ENCODE data around the gene LEMD2. TPM values are rescaled to one million over a fixed set of nuclear protein-coding genes. Genes with fewer than 3 reads are reported as not detected.

The LEMD2 gene
- total and polyA plus RNA-seq, 9 of the 15 experiments (the other 6 are each of a cell fraction or from before 2014, with no cell fraction given): 0.32 to 46.3 (median 30.8) TPM

DNA sequence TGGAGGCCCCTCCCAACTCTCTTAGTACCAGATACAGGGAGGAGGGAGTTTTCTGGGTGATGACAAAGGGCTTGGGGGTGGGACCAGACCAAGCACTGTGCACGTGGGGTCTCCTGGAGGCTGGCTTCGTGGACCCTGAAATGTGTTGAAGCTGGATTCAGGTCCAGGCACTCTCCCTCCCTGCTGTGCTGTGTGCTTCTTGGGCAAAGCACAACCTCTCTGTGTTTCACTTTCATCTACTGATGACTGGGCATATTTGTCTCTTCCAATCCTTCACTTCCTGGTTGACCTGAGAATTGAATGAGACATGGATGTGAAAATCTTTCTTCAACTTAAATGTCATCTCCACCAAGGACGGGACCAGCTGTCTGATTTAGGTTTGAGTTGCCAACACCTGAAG lies 29.4 kb upstream of the LEMD2 start:
- Histone ChIP-seq H3K27me3 (ENCODE audit: control insufficient read depth in 2 of 2, insufficient read depth in 2 of 2, low read length in 2 of 2) (peaks cover 34 to 81% of the 10 kb centered on the region in 2 experiments), H2AFZ (ENCODE audit: low read depth, low read length) (no peak overlapping the region), H3K36me3 (ENCODE audit: control insufficient read depth, insufficient read depth, low read length) (no peaks in the 10 kb centered on the region), H4K20me1 (replicated peaks; ENCODE audit: control insufficient read depth, insufficient read depth, low read length) (peaks cover 3% of the 10 kb centered on the region; the same call in 1 of the 2 replicates), H3K79me2 (ENCODE audit: control insufficient read depth, insufficient read depth, low read length) (no peaks in the 10 kb centered on the region), H3K9me3 (replicated peaks; ENCODE audit: control insufficient read depth, insufficient read depth, low read depth, low read length) (no peaks in the 10 kb centered on the region), H3K9ac (ENCODE audit: insufficient read depth in 1 of 2, low read depth in 2 of 2, low read length in 2 of 2) (no peak overlapping the region), H3K4me3 (no peak overlapping the region), H3K4me1 (replicated peaks in 1 of 2; ENCODE audit: control insufficient read depth in 2 of 2, insufficient read depth in 2 of 2, low read length in 2 of 2) (peaks cover 0 to 6% of the 10 kb centered on the region in 2 experiments; a peak in 2 of 5 replicates), H3K9me1 (ENCODE audit: control insufficient read depth, insufficient read depth, low read length) (no peaks in the 10 kb centered on the region), H3K27ac (ENCODE audit: extremely low read depth, low read depth, low read length) (no peak overlapping the region), H3K4me2 (ENCODE audit: insufficient read depth, low read length) (no peak overlapping the region)
- in situ Hi-C loops (cut with MboI) (no loop called here), intact Hi-C loops (cut with micrococcal nuclease) (no loop called here)
- TF ChIP-seq JUND (IDR thresholded peaks at IDR 0.05; ENCODE audit: borderline replicate concordance, low read depth, low read length) (no peak), JUND (tag; IDR thresholded peaks at IDR 0.05; ENCODE audit: borderline replicate concordance, low read depth, low read length) (no peak), NFE2 (IDR thresholded peaks at IDR 0.05; ENCODE audit: low read depth) (peak; percentile 51; the same call in 1 of the 2 replicates), MAFF (IDR thresholded peaks at IDR 0.05; ENCODE audit: low read length) (peak; percentile 32; the same call in 1 of the 2 replicates), ZNF444 (CRISPR knock-in tag; IDR thresholded peaks at IDR 0.05) (no peak), EP400 (IDR thresholded peaks at IDR 0.05) (no peak), C11orf30 (IDR thresholded peaks at IDR 0.05; ENCODE audit: low read depth) (peak; percentile 40; the same call in 1 of the 2 replicates), KDM1A (IDR thresholded peaks at IDR 0.05) (peak in 1 of 2 experiments; percentile 36; a peak in 1 of 4 replicates), PTBP1 (IDR thresholded peaks at IDR 0.05; ENCODE audit: low read depth, low read length) (no peak), MAFG (tag; conservative IDR thresholded peaks at IDR 0.05) (peak; percentile 71), ZNF316 (IDR thresholded peaks at IDR 0.05) (peak; percentile 73), ZFP36 (IDR thresholded peaks at IDR 0.05; ENCODE audit: low read depth, low read length, partially characterized antibody) (peak; percentile 66)
- TF ChIP-seq, protein P1, sequence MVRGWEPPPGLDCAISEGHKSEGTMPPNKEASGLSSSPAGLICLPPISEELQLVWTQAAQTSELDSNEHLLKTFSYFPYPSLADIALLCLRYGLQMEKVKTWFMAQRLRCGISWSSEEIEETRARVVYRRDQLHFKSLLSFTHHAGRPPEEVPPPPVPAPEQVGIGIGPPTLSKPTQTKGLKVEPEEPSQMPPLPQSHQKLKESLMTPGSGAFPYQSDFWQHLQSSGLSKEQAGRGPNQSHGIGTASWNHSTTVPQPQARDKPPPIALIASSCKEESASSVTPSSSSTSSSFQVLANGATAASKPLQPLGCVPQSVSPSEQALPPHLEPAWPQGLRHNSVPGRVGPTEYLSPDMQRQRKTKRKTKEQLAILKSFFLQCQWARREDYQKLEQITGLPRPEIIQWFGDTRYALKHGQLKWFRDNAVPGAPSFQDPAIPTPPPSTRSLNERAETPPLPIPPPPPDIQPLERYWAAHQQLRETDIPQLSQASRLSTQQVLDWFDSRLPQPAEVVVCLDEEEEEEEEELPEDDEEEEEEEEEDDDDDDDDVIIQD (CRISPR knock-in tag; IDR thresholded peaks at IDR 0.05): no peak
- 0% methylated on average over 3 of the region's 3 CpGs for WGBS (ENCODE audit: insufficient coverage, low coverage, missing lambda C conversion rate)
- no TSS peak for BruUV-seq (replicated peaks)
- no peak for ATAC-seq
- CTCF ChIA-PET (ENCODE audit: low intra/inter-chr PET ratio): no interaction called here
- POLR2A ChIA-PET: interaction anchor here (0.6 to 1.0 kb wide), 2 partner anchors 17 to 520 kb away, joined by 3 to 6 read pairs; partner anchors contain the start of gene RGL2
- FAIRE-seq: peak; percentile 61
- DNase-seq (ENCODE audit: extremely low read depth in 1 of 4, low spot score in 3 of 4): no peak

Measured in K562 (cell line).